ENCODE results near the gene SMARCC2. TPM values are rescaled to one million over a fixed set of nuclear protein-coding genes. Genes with fewer than 3 reads are reported as not detected.
"Not testable (repeated sequence)": the region's sequence is repeated elsewhere in the genome, so short reads cannot be mapped to it uniquely, and the experiment has no call there.

SMARCC2 gene
- total RNA-seq, 2 donors from 2014 or later: 45.0 to 70.2 TPM

DNA sequence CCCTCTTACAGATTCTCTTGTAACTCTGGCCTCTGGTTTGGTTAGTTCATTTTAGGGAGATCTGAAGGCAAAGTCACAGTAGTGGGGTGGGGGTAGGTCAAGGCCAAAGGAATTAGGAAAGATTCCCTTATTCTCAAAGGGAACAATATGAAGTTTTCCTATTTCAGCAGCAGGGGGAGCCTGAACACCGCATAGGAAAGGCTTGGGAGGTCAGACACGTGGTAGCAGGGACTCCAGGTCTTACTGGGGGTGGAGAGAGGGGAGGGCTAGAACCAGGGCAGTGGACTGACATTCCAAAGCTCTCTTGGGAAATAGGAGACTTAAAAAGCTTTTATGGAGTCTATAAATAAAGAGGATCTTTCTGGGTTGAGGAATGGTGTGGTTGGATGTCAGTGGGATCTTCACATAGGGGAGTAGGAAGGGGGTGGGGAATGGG, 69.9 kb downstream of the SMARCC2 start:
- peak; percentile 88 for DNase-seq (ENCODE audit: low spot score)
- H3K4me3 ChIP-seq: peak overlapping the region in 1 of 2 donors; percentile 76
- peaks cover 0 to 52% of the 10 kb centered on the region in 2 donors for H3K4me1 ChIP-seq
- TF ChIP-seq, protein P1, sequence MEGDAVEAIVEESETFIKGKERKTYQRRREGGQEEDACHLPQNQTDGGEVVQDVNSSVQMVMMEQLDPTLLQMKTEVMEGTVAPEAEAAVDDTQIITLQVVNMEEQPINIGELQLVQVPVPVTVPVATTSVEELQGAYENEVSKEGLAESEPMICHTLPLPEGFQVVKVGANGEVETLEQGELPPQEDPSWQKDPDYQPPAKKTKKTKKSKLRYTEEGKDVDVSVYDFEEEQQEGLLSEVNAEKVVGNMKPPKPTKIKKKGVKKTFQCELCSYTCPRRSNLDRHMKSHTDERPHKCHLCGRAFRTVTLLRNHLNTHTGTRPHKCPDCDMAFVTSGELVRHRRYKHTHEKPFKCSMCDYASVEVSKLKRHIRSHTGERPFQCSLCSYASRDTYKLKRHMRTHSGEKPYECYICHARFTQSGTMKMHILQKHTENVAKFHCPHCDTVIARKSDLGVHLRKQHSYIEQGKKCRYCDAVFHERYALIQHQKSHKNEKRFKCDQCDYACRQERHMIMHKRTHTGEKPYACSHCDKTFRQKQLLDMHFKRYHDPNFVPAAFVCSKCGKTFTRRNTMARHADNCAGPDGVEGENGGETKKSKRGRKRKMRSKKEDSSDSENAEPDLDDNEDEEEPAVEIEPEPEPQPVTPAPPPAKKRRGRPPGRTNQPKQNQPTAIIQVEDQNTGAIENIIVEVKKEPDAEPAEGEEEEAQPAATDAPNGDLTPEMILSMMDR (IDR thresholded peaks at IDR 0.05): peak; percentile 52 to 87
- H3K27me3 ChIP-seq: no peaks in the 10 kb centered on the region
- H3K9me3 ChIP-seq: no peaks in the 10 kb centered on the region
- H3K36me3 ChIP-seq: peaks cover 10% of the 10 kb centered on the region
- peak overlapping the region; percentile 85 to 95 for H3K27ac ChIP-seq

GRCh38 chr12:56118688-56119357, 70.5 kb downstream of the SMARCC2 start:
- H3K9me3 ChIP-seq: no peaks in the 10 kb centered on the region
- no peaks in the 10 kb centered on the region for H3K27me3 ChIP-seq
- DNase-seq (ENCODE audit: low spot score): no peak
- peak overlapping the region; percentile 85 to 95 for H3K27ac ChIP-seq
- peaks cover 10% of the 10 kb centered on the region for H3K36me3 ChIP-seq
- peaks cover 0 to 52% of the 10 kb centered on the region in 2 donors for H3K4me1 ChIP-seq
- H3K4me3 ChIP-seq: peak overlapping the region; percentile 59 to 76
- TF ChIP-seq, protein P1 (IDR thresholded peaks at IDR 0.05): no peak

GRCh38 chr12:56117778-56118687, 71.2 kb downstream of the SMARCC2 start, which contains the start of gene ZC3H10:
Gene ZC3H10 (plus strand): TSS chr12:56118266. CDS start chr12:56120563, 2,297 bp downstream.
- peak; percentile 100 for DNase-seq (ENCODE audit: low spot score)
- H3K4me3 ChIP-seq: peak within 1 kb of the TSS; percentile 71 to 76
- TF ChIP-seq, protein P1 (IDR thresholded peaks at IDR 0.05): peak in 1 of 2 donors; percentile 65
- H3K9me3 ChIP-seq: no peaks in the 10 kb centered on the region
- peaks cover 0 to 52% of the 10 kb centered on the region in 2 donors for H3K4me1 ChIP-seq
- H3K27ac ChIP-seq: peak within 1 kb of the TSS; percentile 94 to 95
- H3K36me3 ChIP-seq: peaks cover 17% of the 10 kb centered on the region
- H3K27me3 ChIP-seq: no peaks in the 10 kb centered on the region

- peak overlapping the region; percentile 71 to 76 for H3K4me3 ChIP-seq
- peaks cover 25% of the 10 kb centered on the region for H3K36me3 ChIP-seq
- H3K27me3 ChIP-seq; H3K9me3 ChIP-seq; DNase-seq (ENCODE audit: low spot score): not testable (repeated sequence)
- H3K4me1 ChIP-seq: peaks cover 0 to 43% of the 10 kb centered on the region in 2 donors
- H3K27ac ChIP-seq: peak overlapping the region; percentile 94 to 95
Measured at GRCh38 chr12:56117082-56117706, 72.1 kb downstream of the SMARCC2 start.

DNA sequence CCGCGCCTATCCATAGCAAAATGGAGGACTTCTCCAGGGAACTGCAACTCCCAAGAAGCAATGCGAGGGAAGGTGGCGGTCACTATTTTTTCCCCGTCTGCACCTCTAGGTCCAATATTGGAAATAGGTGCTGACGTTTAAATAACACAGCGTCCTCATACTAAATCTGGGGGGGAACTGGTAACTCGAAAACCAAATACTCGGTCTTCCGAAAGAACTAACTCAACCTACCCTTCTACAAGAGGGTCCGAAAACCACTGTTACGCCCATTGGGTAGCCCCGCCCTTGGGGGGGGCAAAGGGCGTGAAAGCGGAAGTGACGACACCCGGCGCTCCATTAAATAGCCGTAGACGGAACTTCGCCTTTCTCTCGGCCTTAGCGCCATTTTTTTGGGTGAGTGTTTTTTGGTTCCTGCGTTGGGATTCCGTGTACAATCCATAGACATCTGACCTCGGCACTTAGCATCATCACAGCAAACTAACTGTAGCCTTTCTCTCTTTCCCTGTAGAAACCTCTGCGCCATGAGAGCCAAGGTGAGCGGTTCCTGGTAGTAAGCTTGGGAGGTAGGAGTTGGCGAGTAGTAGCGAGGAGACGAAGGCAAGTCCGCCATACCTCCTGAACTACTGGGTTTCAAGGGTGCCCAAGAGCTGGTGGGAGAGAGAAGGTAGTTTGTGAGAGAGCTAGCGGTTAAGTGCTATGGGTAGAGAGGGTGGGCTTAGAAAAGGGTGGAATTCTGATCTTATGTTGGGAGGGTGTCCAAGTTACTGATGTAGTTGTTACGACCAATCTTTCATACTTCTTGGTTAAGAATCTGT, 72.8 kb downstream of the SMARCC2 start, which contains the start of gene RPL41:
Gene RPL41, plus strand, starts transcription at position 367 of the 815 bp plus-strand sequence.
- peak; percentile 97 for DNase-seq (ENCODE audit: low spot score)
- TF ChIP-seq, protein P1 (IDR thresholded peaks at IDR 0.05): no peak
- Histone ChIP-seq H3K36me3 (peaks cover 30% of the 10 kb centered on the region), H3K9me3 (no peaks in the 10 kb centered on the region), H3K4me3 (peak within 1 kb of the TSS; percentile 71 to 76), H3K4me1 (peaks cover 0 to 36% of the 10 kb centered on the region in 2 donors), H3K27me3 (no peaks in the 10 kb centered on the region), H3K27ac (peak within 1 kb of the TSS; percentile 94 to 95)
